Stimulated activated CD4-positive, alpha-beta T cell treated with anti-CD3 and anti-CD28 coated beads, Interleukin-12 subunit alpha, Interleukin-12 subunit beta, amount 100 ng/mL, for 4 hours (primary cell): ENCODE data around the gene MED13L.

ENCODE experiments used
- DNase-seq: peaks from one replicate; pipeline ENCODE4 v3.0.0-alpha.2; 2020

MED13L gene

DNA sequence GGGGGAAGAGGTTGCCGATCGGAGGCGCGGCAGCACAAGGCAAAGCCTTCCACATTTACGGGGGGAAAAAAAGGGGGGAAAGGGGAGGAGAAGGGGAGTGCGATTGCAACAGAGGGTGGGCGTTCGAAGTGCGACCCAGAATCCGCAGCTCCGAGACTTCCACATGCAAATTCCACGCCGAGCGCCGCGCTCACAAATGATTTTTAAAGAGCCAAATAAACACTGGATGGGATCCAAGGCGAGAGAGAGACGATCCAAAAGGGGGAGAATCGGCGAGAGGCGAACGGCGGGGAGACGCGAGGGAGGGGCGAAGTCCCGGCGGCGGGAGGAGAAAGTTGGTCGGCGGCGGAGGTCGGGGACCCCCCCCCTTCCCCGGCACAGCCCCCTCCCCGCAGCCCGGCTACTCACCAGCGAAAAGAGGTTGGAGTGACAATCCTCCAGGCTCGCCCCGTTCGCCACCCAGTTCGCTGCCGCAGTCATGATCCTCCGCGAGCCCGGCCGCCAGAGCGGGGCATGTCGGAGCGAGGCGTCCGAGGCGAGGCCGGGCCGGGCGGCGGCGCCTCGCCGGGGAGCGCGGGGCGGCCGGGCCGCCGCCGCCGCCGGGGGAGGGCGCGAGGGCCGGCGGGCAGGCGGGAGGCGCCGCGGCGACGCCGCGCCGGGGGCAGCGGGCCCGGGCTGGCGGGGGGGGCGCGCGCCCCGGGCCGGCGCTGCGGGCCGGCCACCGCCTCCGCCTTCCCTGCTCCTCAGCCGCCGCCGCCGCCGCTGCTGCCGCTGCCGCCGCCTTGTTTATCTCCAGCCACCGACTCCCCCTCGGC, 634 bp downstream of the MED13L start:
- peak; percentile 53 for DNase-seq

- DNase-seq, result no peak
Measured at GRCh38 chr12:116274551-116275375, 2.7 kb downstream of the MED13L start.

DNA sequence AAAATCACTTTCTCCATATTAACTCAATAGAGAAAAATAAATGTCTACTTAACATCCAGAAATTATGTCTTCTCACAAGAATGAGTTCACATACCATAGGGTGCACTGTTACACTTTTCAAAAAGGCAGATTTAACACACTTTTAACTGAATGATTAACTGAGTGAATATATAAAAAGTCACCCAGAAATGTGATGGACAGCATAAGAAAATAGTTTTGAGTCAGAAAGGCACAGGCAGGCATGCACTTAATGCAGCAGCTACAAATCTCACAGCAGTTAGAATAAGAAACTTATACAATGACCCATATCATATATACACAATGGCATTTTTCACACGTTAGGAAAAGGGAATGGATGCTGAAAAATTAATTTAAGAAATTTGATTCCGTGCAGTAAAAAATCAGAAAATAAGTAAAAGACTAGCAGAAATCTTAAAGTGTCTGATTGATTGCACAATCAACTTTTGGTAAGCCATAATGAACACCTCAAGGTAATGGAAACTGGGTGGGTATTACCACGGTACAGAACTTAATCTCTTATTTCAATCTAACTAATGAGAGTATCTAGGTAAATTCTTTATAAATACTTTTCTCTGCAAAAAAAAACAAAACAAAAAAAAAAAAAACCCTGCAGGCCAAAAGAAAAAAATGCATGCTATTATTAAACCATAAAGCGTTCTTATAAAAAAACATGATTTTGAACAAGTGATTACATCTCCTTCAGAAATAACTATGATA, 3.5 kb downstream of the MED13L start:
- DNase-seq, result no peak

- DNase-seq, result no peak
Measured at GRCh38 chr12:116267948-116268347, 9.5 kb downstream of the MED13L start.

- no peak for DNase-seq
Measured at GRCh38 chr12:116266631-116267349, 10.7 kb downstream of the MED13L start.

DNA sequence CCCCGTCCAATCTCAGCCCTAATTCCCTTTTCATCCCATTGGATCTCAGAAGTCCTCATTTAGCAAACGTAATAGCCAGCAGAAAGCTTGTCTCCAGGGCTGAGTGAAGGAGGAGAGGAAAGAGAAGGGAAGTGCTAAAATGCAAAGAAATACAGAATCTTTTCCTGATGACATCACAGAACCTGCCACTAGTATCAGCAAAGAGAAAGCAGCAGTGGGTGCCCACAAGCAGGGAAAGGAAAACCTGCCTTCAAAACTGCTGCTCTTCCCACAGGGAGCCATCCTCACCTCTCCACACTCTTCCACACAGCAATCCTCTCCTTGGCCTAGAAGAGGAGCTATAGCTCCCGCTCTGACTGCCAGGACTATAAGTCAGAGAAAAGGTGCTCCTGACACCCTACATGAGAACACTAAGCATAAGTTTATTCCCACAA, 11.3 kb downstream of the MED13L start:
- DNase-seq, result no peak

DNA sequence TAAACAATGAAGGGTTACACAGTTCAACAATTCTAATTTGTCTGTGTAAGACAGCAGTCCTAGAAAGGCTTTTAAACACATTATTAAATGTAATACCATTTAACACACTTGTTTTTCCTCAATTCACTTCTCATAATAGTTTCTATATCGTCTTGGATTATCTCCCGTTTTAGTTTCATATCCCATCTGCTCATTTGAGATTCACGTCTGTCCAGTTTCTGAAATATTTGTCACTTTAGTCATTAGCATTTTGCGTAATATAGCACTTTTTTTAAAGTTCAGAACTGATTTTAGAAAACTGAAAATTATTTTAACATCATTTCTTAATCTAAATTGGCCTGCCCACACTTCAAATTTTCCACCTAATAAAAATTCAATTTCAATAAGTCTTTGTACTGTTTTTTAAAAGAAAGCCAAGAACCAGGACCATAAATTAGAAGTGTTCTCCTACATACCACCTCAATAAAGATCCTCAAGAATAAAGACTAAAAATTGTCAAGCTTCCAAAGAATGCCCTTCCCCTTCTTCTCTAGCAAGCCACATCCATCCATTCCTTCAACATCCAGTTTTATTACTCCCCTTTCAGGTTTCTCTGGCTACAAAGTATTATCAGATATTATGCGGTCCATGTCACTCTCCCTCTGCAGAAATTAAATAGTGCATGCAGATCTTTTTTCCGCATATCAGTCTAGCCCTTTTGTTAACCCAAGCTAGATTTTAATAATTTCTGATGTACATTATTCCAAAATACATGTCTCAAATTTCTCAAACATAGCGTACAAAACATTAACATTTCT, 11.9 kb downstream of the MED13L start:
- DNase-seq, result no peak

DNA sequence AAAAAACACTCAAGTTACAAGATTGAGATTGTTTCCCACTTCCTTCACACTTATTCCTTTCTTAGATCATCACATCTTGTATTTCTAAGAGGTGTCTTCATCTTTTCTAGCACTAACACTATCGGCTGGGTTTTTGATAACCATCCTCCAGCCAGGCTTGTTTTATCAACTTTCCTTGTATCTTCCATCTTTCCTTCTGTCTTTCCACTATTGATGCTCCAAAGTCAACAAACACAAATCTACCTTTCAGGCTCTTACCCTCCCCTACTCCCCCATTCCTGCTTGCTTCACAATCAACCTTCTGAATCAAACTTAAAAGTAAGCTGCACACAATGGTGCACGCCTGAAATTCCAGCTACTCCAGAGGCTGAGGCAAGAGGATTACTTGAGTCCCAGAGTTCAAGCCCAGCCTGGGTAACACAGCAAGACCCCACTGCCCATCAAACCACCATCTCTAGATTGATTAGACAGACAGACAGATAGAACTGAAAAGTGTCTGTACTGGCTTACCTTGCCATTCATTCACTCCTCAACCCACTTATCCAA, 12.9 kb downstream of the MED13L start:
- DNase-seq, result no peak

- DNase-seq, result no peak
Measured at GRCh38 chr12:116263844-116264243, 13.6 kb downstream of the MED13L start.

- DNase-seq, result no peak
Measured at GRCh38 chr12:116263431-116263830, 14.1 kb downstream of the MED13L start.

DNA sequence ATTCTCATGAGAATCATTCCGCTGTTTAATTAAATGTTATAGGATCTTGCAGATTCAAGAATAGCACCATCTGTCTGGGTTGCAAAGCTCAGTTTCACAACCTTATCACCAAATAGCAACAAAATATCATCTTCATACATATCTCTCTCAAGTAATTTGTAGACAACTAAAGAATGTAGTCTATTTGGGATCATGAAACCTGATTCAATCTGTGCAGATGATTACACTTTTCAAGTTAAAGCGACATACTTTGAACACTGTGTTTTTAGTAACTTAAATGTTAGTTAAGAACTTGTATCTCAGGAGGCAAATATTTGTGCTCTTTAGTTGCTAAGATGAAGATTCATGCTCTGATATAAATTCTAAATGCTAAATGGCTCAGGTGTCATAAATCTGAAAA, 14.8 kb downstream of the MED13L start:
- DNase-seq, result no peak

GRCh38 chr12:116261525-116262100, 15.9 kb downstream of the MED13L start:
- no peak for DNase-seq

DNA sequence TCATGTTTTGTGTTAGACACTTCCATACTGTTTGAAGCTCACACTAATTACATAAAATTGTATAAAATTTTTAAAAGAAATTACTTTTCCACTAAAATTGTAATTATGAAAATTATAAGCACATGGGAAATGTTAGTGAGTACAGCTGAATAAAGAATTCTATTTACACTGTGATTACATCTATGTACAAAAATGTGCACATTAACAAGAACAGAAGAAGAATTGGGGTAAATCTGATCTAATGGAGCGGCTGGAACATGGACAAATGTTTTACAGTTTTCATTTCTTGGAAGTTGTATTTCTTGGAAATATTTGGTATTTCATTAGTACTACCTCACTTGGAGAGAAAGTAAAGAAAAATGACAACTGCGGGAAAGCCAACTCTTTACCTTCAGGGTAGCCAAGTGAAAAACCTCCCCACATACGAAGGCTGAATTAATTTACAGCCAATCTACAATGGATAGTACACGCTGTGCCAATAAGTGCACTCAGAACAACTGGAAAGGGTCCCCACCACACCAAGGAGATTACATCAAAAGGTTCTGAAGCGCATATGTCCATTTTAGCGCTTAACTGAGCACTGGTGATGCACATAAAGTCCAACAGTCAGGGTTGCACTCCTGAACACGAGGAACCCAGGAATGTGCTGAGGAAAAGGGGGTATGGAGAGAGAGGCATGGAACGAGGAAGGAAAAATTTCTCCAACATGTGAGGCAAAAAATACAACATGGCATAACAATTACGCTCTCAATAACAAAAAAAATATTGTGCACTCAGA, 17.5 kb downstream of the MED13L start:
- DNase-seq, result no peak

DNA sequence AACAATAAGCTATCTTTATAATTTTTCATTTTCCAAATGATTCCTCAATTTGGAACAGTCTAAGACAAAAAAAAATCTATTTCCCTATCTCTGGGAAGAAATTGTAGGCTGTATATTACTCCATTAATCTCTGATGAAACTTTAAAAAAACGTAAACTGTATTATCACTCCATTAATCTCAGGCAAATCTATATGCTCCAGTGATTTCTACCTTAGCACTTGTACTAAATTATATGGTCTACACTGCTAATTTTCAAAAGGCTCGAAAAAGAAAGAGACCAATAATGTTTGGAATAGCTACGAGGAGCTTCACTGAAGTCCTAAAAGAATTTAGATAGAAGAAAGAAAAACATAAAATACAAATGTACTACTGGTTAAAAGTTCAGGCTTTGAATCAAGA, 19.7 kb downstream of the MED13L start:
- no peak for DNase-seq

DNA sequence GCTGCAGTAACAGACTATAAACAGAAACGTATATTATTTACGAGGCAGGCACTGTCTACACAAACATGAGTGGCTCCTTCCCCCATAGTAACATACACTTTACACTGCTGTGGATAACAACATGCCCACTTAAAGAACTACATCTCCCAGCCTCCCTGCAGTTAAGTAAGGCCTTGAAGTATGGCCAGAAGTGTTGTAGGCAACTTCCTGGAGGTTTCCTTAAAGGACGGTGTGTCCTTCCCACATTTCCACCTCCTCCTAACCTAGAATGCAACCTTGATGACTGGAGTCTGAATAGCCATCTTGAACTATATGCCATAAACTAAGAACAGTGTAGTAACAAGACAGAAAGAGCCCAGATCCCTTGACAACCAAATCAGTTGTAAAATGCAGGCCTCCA, 20.3 kb downstream of the MED13L start:
- no peak for DNase-seq

GRCh38 chr12:116249938-116250337, 27.6 kb downstream of the MED13L start:
- DNase-seq, result no peak

- no peak for DNase-seq
Measured at GRCh38 chr12:116248930-116249329, 28.6 kb downstream of the MED13L start.

- no peak for DNase-seq
Measured at GRCh38 chr12:116248433-116248832, 29.1 kb downstream of the MED13L start.

GRCh38 chr12:116247377-116247776, 30.1 kb downstream of the MED13L start:
- no peak for DNase-seq

GRCh38 chr12:116246490-116247179, 30.9 kb downstream of the MED13L start:
- no peak for DNase-seq
